GM10266 (cell line): ENCODE results near the gene FAM156B.
"Not testable (repeated sequence)": the region's sequence is repeated elsewhere in the genome, so short reads cannot be mapped to it uniquely, and the experiment has no call there.

ENCODE experiments used
- DNase-seq: peaks from one replicate; pipeline ENCODE4 v3.0.0; 2012; ENCODE audit errors: extremely low spot score
- TF ChIP-seq, protein P1 (sequence below): IDR thresholded peaks from 2 replicates; pipeline ENCODE4 v1.5.1; 2012; ENCODE audit warnings: mild to moderate bottlenecking, low read depth; ENCODE audit not compliant: control insufficient read depth, insufficient read depth; ENCODE audit errors: missing control alignments

Gene FAM156B, protein sequence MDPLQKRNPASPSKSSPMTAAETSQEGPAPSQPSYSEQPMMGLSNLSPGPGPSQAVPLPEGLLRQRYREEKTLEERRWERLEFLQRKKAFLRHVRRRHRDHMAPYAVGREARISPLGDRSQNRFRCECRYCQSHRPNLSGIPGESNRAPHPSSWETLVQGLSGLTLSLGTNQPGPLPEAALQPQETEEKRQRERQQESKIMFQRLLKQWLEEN

DNA sequence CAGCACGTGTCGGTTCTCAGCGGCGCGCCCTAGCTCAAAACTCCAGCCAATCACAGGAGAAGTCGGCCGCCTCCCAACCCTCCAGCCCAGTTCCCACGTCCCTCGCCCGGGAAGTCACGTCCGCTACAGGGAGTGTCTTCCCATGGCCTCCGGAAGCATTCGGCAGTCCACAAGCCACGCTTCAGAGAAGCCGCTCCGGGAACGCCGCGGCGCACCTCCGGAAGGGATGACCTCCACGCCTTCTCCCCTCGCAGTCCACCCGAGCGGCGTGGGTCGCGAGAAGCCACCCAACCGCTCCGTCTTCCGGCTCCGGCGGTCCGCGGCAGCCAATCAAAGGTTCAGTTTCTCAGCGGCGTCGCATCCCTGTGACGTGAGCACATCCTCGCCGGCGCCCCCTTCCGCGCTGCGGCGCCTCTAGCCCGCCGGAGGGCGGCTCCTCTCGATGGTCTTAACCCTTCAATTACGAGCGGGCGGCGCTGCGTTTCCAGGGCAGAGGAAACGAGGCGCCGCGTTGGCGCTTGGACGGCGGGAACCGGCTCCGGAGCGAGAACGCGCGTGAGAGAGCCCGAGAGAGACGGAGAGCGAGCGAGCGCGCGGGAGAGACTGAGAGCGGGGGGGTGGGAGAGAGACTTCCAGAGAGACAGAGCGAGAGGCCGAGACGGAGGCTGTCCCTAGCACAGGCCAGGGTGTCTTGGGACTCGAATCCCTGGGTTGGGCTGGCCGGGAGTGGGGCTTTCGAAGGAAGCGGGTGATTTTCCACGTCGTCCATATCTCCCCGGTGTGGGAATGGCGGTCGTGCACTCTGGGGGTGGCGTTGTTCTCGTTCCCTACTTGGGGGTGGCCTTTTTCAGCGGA, at the start of gene FAM156B:
Gene FAM156B, plus strand, starts transcription at position 476 of the 855 bp plus-strand sequence. CDS start 9,896 bp downstream, outside the sequence.
- not testable (repeated sequence) for DNase-seq

DNA sequence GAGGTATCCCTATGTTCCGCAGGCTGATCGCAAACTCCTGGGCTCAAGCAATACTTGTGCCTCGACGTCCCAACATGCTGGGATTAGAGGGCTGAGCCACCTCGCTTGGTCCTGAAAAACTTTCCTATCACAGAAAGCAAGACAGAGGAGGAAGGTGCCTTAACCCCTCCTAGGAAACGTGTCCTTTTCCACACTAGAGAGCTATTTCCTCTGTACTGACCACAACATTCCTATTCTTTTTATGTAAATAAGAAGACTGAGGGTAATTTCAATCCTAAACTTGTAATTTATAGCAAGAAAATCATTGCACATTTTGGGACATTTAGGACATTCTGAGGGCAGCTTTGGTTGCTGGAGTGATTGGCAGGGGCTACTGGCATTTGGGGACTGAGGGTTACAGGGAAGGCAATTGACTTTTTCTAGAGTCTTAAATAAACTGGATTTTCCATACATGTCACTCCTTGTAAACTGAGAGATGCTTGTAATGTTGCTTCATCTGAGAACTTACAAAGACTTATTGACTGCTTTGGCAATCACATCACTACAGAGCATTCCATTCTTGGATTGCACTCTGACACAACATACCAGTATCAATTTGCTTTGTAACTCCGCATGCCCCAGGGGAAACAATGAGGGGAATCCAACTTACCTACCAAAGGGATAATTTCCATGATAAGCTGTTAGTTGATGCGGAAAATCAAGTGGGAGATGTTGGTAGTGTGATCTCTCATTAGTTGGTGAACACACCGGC, 44.8 kb upstream of the FAM156B start:
- TF ChIP-seq, protein P1, sequence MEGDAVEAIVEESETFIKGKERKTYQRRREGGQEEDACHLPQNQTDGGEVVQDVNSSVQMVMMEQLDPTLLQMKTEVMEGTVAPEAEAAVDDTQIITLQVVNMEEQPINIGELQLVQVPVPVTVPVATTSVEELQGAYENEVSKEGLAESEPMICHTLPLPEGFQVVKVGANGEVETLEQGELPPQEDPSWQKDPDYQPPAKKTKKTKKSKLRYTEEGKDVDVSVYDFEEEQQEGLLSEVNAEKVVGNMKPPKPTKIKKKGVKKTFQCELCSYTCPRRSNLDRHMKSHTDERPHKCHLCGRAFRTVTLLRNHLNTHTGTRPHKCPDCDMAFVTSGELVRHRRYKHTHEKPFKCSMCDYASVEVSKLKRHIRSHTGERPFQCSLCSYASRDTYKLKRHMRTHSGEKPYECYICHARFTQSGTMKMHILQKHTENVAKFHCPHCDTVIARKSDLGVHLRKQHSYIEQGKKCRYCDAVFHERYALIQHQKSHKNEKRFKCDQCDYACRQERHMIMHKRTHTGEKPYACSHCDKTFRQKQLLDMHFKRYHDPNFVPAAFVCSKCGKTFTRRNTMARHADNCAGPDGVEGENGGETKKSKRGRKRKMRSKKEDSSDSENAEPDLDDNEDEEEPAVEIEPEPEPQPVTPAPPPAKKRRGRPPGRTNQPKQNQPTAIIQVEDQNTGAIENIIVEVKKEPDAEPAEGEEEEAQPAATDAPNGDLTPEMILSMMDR, result no peak
- DNase-seq, result no peak

DNA sequence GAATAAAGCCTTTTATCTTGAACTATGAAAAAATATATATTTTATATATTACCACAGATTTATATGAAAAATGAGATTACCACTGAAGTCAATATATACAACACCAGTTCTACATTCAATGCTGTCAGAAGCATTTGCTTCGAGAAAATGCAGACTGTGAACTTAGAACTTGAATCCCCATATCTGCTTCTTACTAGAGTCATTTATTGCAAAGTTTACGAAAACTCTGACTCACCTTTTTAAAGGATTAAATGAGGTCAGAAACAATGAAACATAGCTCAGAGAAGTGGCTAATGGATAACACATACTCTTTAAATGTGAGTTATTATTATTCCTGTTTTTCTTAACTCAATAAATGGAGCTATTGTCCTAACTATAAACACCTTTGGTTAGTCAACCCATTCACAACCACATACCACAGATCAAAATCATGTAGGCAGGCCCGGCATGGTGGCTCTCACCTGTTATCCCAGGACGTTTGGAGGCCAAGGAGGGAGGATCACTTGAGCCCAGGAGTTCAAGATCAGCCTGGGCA, 40.1 kb upstream of the FAM156B start:
- not testable (repeated sequence) for DNase-seq

DNA sequence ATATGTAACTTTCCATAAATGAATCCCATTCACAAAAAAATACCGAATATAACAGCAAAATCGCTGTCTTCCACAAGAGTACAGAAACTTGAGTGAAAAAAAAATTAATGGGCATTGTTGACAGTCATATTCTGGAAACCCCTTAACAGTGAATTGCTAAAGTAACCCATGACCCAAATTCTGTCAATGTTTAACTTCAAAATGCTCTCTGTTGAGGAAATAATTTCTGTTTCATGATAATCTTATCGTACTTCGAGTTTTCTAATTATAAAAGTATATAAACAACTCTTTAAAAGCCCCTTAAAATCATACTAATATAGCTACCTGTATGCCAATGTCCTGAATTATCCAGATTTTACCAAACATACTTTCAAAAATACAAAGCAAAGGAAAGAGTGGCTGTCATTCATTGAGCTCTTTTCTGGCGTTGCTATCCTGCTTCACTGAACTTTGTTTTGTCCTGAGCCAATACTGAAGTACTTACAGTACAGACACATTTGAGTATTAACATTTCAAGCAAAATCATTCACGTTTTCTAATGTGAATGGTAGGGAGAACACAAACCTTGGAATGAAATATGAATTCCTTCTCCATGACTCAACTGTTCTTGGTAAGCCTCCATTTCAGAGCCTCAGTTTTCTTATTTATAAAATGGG, 31.7 kb upstream of the FAM156B start:
- TF ChIP-seq, protein P1, result no peak
- no peak for DNase-seq

DNA sequence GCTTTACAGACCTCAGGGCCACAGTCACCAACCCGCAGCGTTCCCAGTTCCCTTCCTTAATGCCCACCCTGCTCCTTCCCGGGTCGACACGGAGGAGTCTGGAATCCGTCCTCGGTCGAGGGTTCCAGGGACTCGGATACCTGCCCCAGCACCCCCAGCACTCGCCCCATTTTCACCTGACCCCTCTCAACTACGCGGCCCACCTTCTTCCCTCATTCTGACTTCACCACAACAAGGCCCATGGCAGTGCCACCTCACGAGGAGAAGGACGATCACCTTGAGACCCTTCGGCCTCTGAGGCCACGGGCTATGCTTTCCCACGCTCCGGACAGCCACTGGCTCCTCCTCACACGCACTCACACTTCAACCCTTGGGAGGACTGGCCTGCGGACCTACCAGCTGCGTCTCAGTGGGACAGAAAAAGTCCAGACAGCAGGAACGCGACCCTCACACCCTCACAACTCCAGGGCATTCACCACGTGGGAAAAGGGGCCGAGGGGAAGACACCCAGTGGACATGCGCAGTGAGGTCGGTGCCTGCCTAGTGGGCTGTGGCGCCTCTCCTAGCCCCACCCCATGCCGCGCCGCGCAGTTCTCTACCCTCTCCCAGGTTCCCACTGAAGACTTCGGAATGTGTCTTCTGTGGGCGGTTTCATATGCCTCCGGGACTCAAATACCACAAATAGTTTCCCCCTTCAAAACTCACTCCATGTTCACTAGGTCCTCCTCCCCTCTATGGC, 29.4 kb upstream of the FAM156B start, which contains the start of gene XAGE3:
Gene XAGE3, minus strand, starts transcription at position 474 of the 739 bp plus-strand sequence. CDS start 950 bp downstream, outside the sequence.
- TF ChIP-seq, protein P1, result no peak
- no peak for DNase-seq

DNA sequence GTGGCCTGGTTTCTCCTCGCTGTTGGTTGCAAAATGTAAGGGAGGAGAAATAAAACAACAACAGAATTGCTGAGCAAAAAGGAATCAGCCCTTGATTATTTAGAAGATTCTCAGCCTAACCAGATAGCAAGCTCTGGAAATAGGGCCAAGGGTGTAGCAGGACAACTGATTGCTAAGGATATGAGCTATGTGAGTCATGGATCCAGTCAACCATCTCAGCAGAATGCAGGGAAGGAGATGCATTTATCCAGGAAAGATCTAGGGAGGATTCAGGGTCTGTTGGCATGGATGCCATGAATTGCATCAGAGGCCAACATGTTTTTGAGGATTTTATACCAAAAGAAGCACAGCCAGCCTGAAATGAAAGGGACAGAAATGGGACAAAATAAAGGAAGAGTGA, 27.1 kb upstream of the FAM156B start:
- TF ChIP-seq, protein P1, result no peak
- DNase-seq, result no peak

DNA sequence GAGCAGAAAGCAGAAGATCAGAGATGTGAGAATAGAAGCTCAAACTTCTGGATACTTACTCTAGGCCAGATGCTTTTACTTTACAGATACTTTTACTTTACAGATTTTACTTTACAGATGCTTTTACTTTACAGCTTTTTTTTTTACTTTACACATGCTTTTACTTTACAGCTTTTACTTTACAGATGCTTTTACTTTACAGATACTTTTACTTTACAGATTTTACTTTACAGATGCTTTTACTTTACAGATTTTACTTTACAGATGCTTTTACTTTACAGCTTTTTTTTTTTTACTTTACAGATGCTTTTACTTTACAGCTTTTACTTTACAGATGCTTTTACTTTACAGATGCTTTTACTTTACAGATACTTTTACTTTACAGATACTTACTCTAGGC, 23.3 kb upstream of the FAM156B start:
- DNase-seq, result not testable (repeated sequence)

DNA sequence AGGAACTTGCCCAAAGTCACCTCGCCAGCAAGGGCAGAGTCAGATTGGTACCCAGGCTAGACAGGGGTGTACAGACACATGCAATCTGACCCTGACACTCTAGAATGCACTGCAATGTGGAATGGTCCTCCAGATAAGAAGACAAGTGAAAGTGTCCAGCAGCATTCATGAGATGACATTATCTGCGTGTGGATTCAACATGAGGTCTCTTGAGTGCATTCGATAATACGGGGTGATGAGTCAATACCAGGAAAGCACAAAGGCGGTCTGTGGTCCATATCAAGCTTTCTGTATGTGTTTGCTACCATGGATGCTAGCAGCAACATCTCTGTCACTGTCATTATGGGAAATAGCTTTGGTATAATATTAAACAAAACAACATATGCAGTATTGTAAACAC, 22.5 kb upstream of the FAM156B start:
- TF ChIP-seq, protein P1, result no peak
- no peak for DNase-seq

DNA sequence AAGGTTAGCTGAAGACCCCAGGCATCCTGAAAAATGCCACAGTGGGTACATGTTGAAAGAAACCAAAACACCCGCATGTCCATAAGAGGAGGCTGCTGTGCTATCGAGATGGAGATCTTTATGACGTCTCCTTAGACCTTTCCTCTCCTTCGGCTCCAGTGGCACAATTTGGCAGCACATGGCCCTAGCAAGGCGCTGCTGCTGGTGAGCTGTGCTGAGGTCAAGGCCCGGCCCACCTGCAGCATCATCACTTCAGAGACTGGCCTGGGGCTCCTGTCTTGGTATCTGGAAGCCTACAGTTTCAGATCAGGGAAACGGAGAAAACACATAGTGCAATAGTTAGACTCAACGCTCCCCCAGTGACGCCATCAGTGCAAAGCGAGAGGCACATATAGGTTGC, 21.7 kb upstream of the FAM156B start:
- not testable (repeated sequence) for DNase-seq

DNA sequence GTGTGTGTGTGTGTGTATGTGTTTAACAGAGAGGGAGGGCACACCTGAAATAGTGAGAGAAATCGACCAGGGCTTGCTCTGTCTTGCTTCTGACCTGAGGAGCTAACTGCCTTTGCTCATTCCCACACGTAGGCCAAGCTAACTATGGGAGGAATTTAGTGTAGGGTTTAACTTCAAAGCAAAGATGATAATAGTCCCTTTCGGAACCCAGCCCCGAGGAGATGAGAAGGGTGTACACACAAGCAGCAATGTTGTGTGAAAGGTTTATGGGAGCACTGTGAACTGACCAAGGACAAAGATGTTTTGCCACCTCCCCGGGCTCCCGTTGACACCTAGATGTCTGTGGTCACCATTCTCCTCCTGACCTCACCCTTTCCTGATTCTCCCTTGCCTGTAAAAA, 20.7 kb upstream of the FAM156B start:
- not testable (repeated sequence) for DNase-seq

DNA sequence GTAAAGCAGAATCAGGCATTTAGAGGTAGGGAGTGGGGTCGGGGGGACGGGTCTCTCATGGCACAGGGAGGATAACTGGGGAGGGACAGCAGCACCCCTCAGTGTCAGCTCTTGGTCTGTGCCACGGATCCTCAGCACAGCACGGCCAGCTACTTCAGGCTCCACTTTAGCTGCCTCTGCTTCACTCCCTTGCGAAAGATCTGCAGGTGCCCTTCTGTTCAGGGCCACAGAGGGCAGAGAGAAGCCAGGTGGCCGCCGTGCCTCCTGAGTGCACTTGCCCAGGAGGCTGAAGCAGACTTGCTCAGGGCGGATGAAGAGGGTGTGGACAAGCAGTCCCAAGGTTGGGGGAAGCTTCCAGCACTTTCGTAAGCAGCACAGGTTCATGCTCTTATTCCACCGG, 9.7 kb upstream of the FAM156B start:
- not testable (repeated sequence) for DNase-seq

DNA sequence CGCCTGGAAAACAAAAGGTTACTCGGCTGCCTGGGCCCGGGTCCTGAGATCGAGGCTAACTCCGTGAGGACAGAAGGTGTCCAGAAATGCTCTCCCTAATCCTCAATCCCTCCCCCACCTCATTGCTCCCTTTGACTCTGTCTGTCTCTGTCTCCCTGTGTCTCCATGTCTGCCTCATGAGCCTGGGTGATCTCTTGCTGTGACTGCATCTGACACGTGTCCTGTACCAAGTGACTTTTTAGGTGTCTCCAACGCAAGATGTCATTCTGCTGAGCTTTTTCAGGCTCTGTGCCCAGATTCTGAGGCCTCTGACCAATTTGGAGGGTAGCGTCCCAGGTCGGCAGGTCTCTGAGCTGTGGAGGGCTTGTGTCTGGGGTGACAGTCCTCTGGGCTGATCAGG, 9.0 kb upstream of the FAM156B start:
- not testable (repeated sequence) for DNase-seq
